SIG-M5 treated with dmso at 0.1 percent for 504 hours (cell line): ENCODE data around the gene STARD13.

Experiments
- DNase-seq: peaks from one replicate; lab custom pipeline; 2025; ENCODE audit not compliant: unreplicated experiment; lab: John Stamatoyannopoulos, UW

The STARD13 gene, protein sequence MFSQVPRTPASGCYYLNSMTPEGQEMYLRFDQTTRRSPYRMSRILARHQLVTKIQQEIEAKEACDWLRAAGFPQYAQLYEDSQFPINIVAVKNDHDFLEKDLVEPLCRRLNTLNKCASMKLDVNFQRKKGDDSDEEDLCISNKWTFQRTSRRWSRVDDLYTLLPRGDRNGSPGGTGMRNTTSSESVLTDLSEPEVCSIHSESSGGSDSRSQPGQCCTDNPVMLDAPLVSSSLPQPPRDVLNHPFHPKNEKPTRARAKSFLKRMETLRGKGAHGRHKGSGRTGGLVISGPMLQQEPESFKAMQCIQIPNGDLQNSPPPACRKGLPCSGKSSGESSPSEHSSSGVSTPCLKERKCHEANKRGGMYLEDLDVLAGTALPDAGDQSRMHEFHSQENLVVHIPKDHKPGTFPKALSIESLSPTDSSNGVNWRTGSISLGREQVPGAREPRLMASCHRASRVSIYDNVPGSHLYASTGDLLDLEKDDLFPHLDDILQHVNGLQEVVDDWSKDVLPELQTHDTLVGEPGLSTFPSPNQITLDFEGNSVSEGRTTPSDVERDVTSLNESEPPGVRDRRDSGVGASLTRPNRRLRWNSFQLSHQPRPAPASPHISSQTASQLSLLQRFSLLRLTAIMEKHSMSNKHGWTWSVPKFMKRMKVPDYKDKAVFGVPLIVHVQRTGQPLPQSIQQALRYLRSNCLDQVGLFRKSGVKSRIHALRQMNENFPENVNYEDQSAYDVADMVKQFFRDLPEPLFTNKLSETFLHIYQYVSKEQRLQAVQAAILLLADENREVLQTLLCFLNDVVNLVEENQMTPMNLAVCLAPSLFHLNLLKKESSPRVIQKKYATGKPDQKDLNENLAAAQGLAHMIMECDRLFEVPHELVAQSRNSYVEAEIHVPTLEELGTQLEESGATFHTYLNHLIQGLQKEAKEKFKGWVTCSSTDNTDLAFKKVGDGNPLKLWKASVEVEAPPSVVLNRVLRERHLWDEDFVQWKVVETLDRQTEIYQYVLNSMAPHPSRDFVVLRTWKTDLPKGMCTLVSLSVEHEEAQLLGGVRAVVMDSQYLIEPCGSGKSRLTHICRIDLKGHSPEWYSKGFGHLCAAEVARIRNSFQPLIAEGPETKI

GRCh38 chr13:33285420-33286124, at the start of gene STARD13:
Gene STARD13, minus strand, starts transcription at chr13:33285755. Its CDS starts 117 bp downstream, at chr13:33285638.
- DNase-seq, result peak; percentile 42

GRCh38 chr13:33334831-33335230, 49.3 kb upstream of the STARD13 start:
- no peak for DNase-seq

DNA sequence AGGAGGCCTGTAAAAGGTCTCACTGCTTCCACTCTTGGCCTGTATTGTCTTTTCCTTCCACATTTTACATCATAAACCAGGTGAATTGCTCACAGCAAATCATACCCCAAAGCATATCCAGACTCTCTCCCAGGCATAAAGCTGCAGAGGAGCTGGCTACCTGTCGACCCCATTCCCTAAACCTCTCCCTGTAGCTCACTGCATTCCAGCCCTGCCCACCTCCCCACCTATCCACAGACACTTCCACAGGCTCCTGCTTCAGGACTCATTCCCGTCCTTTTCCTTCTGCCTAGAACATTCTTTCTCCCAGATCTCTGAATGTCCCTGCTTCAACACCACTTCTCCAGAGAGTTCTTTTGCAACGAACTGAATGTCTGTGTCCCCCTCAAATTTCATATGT, 46.4 kb upstream of the STARD13 start:
- DNase-seq, result no peak

DNA sequence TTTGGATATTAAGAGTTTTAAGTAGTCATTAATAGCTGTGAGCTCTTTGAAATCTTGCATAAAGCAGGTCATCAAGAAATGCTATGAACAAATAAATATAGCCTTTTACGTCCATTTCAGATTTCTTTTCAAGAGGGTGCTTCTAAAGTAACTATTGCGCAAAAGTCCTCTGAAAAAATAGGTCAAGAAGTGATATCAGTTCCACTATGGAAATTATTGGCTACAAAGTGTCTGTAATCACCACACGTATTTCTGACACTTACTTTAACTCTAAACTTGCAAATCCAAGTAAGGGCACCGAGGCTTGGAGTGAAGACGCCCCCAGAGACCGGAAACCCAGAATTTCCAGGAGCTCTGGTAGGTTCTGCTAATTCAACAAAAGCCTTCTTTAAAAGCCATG, 44.9 kb upstream of the STARD13 start:
- DNase-seq, result peak; percentile 8

- DNase-seq, result no peak
Observed at GRCh38 chr13:33328701-33329100, 43.1 kb upstream of the STARD13 start.

GRCh38 chr13:33326723-33327122, 41.2 kb upstream of the STARD13 start:
- no peak for DNase-seq

DNA sequence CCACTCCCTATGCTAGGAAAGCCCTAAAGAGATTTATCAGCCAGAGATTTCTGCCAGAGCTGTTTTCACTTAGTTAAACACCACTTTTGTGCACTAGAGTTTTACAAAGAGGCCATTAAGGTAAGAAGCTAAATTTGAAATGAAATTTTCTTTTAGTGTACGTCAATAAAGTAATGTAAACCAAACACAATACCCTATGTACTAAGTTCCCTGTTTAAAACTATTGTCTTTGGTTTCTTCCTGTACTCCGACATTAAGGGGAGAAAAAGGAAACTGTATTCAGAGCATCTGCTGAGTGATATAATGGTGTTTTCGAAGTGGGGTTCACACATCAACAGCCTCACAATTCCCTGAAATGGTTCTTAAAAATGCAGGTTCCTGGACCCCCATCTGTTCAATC, 40.7 kb upstream of the STARD13 start:
- DNase-seq, result no peak

DNA sequence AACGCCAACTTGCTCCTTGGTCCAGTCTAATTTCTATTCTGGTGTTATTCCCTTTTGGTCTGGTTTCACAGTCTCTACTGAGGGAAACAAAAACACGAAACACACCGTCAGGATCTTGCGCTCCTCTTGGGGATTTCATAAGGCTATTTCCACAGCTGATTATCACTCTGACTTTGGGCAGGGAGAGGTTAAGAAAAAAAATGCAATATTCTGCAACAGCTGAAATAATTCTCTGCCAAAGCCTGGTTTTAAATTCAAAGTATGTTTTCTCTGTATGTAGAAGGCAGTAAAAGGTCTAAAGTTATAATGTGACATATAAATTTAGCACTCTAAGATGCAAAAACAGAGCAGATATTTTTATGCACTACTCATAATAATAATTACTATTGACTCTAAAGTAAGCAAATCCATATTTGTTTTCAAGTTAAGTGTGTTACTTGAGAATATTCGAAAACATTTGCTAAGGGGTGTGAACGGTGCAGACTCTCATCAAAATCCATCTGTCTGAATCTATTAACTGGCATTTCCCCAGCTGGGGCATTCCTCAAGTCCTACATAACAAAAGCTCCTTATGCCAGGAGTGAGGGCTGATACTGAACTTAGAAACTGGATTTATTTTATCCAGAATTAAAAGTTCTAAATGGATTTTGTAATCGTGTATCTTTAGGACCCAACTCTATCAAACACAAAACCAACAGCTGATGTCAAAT, 38.4 kb upstream of the STARD13 start:
- DNase-seq, result no peak

GRCh38 chr13:33322965-33323668, 37.6 kb upstream of the STARD13 start:
- no peak for DNase-seq

DNA sequence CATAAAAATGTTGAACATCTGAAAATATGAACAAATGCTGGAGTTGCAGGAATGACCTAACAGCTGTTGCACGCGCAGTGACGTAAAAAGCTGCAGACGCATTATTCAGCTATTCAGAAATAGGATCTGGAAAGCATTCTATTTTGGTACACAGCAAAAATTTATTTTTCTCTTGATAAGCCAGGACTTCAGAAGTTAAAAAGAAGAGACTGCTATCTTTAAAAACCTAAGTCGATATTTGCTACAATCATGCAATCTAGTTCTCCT, 36.9 kb upstream of the STARD13 start:
- DNase-seq, result no peak

DNA sequence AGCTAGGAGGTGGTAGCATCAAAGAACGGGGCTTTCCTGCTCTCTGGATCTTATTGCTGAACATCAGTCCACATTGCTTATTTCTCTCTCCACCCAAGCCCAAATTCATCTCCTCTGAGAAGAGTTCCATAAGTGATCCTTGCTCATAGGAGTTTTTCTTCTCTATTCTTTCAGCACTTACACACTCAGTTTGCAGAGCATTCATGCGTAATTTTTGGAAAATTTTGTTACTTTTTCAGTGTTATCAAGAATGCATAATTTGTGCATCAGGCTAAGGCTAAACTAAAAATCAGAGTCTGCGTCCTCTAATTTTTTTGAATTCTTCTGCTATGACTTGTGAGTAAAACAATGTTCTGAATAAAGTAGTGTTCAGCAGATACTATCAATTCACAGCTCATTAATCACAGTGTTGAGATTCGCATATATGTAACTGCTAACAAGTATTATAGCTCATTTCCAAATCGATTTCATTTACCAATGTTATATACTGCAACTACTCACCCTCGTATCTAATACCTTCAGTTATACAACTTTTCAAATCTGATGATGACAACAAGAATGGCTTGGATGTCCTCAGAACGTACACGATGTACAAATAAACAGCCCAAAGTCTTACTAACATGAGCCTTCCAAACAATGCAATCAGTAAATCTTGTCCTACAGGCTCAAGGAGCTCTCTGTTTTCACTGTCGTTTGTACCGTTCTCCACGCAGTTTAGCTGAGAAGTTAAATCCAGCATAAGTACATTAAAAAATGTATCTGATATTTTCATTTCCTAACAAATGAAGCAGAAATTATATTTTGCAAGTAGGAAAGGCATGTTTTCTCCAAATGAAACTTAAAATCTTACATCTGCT, 36.4 kb upstream of the STARD13 start:
- no peak for DNase-seq

- no peak for DNase-seq
Observed at GRCh38 chr13:33319859-33320258, 34.3 kb upstream of the STARD13 start.

GRCh38 chr13:33318744-33319143, 33.2 kb upstream of the STARD13 start:
- DNase-seq, result no peak

- no peak for DNase-seq
Observed at GRCh38 chr13:33318037-33318436, 32.5 kb upstream of the STARD13 start.

GRCh38 chr13:33316890-33317289, 31.3 kb upstream of the STARD13 start:
- DNase-seq, result no peak

- no peak for DNase-seq
Observed at GRCh38 chr13:33313504-33313903, 27.9 kb upstream of the STARD13 start.

- no peak for DNase-seq
Observed at GRCh38 chr13:33312861-33313212, 27.3 kb upstream of the STARD13 start.

DNA sequence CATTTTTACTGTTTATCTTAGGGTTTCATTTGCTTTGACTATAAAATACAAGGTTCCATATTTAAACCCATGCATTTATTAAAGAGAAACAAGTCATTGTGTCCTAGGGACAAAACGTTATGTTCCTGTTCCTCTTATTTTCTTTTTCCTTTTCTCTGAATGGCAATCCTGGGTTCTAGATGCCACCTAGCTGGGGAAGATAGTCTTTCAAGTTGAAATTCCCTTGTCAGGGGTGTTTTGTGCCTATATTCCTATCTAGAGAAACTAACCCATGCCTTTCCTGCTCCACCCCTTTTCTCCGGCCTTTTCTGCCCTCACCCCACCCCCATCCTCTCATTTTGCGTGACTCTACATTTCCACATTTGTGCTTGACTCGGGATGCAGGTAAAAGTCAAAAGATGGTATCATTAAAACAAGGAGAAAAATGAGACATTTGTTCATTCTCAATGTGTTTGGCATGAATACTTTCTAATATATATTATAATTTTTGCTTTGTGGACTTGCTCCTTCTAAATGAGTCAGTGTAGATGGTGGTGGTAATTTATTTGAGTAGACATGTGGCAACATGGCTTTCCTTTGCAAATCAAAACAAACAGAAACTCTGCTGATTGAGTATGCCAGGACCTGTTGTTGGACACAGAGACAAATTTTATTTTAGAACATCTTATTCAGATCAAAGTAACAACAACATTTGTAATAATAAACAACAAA, 26.8 kb upstream of the STARD13 start:
- peak; percentile 12 for DNase-seq

DNA sequence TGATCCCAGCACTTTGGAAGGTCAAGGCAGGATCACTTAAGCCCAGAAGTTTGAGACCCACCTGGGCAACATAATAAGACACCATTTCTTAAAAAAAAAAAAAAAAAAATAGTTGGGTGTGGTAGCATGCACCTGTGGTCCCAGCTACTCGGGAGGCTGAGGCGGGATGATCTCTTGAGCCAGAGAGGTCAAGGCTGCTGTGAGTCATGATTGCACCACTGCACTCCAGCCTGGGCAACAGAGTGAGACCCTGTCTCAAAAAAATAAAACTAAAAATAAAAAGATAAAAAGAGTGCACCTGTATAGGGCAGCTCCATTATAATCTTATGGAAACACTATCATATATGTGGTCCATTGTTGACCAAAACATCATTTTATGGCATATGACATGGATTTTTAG, 25.5 kb upstream of the STARD13 start:
- no peak for DNase-seq
